Activated naive CD4-positive, alpha-beta T cell treated with anti-CD3 and anti-CD28 coated beads, Interleukin-2, amount 10 ng/mL, durations not matched to agents 7 days and 5 days (primary cell): Measurements from ENCODE around the gene TMEM86A.

ENCODE experiments used
- CTCF ChIA-PET: fragments of 350-600 bp; sonication (Branson Sonifier 250); formaldehyde crosslinking; loops from one replicate; lab custom pipeline; 2021; ENCODE audit warnings: antibody characterized with exemption; lab: Charles Lee
- DNase-seq: peaks from one replicate; pipeline ENCODE4 v3.0.0-alpha.2; 2020
- H3K27ac Mint-ChIP-seq: one replicate; pipeline ENCODE4 v1.8.0; 2021; ENCODE audit warnings: mild to moderate bottlenecking, moderate library complexity, mixed read lengths
- H3K27me3 Mint-ChIP-seq: one replicate; pipeline ENCODE4 v1.8.0; 2021; ENCODE audit warnings: mild to moderate bottlenecking, mixed read lengths
- H3K36me3 Mint-ChIP-seq: one replicate; pipeline ENCODE4 v1.8.0; 2021; ENCODE audit warnings: mixed read lengths
- H3K4me1 Mint-ChIP-seq: one replicate; pipeline ENCODE4 v1.8.0; 2021; ENCODE audit warnings: mixed read lengths
- H3K4me3 Mint-ChIP-seq: one replicate; pipeline ENCODE4 v1.8.0; 2021; ENCODE audit warnings: mild to moderate bottlenecking, moderate library complexity, mixed read lengths
- H3K9me3 Mint-ChIP-seq: one replicate; pipeline ENCODE4 v1.8.0; 2021; ENCODE audit warnings: mixed read lengths

The TMEM86A gene

DNA sequence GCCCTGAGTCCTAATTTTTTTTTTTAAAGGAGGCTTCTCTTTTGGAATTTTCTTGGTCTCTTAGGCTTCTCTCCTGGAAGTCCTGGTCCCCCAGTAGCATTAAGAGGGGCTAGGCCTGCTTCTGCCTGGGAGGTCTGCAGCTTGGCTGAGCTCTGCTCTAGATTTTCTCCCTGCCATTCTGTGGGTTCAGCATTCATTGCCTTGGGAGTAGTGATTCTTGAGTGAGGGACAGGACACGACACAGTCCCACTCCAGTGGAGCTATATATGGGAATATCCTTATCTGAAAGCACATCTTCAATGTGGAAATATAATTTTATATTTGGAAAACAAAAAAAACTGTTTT is 23.7 kb downstream of the TMEM86A start:
- no peak for DNase-seq
- no peaks in the 10 kb centered on the region for H3K36me3 Mint-ChIP-seq
- H3K9me3 Mint-ChIP-seq, result no peaks in the 10 kb centered on the region
- H3K4me1 Mint-ChIP-seq, result peaks cover 8% of the 10 kb centered on the region
- CTCF ChIA-PET, result interaction anchor here (0.6 to 5.4 kb wide), 40 partner anchors 9 to 1800 kb away, joined by 3 to 49 read pairs (median 4); partner anchors contain the start of gene TSG101
- peaks cover 62% of the 10 kb centered on the region for H3K27me3 Mint-ChIP-seq
- peak overlapping the region; percentile 67 for H3K4me3 Mint-ChIP-seq
- no peak overlapping the region for H3K27ac Mint-ChIP-seq

DNA sequence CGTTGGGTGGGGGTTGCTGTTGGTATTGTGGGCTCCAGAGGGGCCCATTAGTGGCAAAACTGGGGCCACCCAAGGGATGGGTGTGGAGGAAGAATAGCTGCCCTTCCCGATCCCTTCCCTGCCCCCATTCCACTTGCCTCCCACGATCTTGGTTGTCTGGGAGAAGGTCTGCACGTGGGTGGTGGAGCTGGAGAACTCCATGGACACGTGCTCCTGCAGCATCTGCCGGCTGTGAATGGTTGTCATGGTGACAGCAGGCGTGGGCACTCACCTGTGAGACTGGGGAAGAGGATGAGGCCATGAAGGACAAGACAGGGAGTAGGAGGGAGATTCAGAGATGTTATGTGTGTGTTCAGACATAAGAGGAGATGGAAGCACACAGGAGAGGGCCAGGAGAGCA is 25.4 kb downstream of the TMEM86A start:
- Mint-ChIP-seq H3K27ac (no peak overlapping the region), H3K27me3 (peaks cover 61% of the 10 kb centered on the region), H3K4me1 (peaks cover 11% of the 10 kb centered on the region), H3K36me3 (no peaks in the 10 kb centered on the region), H3K9me3 (no peaks in the 10 kb centered on the region), H3K4me3 (no peak overlapping the region)
- no peak for DNase-seq
- CTCF ChIA-PET, result interaction anchor here (0.9 to 5.4 kb wide), 7 partner anchors 10 to 183 kb away, joined by 3 to 31 read pairs (median 4); no protein-coding TSS in a partner anchor

DNA sequence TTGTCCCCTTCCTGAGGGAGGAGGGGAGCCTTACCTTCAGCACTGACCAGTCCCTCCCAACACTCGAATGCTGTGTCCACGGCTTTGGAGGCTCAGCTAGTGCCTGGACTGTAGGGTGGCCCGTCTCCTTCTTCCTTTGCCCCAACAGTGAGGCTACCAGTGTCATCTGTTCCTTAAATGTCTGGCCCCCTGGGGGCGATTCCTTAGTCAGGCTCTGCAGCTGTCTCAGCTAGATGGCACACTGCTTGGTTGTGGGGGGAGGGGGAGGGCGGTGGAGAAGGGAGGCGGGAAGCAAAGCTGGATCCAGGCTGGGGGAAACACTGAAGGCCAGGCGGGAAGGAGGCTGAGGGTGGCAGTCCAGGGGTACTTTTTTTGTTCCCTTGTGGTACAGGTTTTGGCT is 27.5 kb downstream of the TMEM86A start, which contains the start of gene IGSF22:
Gene IGSF22, minus strand, starts transcription at position 149 of the 400 bp plus-strand sequence. CDS start 1,952 bp downstream, outside the sequence.
- H3K27me3 Mint-ChIP-seq, result peaks cover 43% of the 10 kb centered on the region
- H3K9me3 Mint-ChIP-seq, result no peaks in the 10 kb centered on the region
- no peak within 1 kb of the TSS for H3K27ac Mint-ChIP-seq
- H3K36me3 Mint-ChIP-seq, result no peaks in the 10 kb centered on the region
- CTCF ChIA-PET, result interaction anchor here (0.7 to 5.4 kb wide), 3 partner anchors 10 to 57 kb away, joined by 3 to 31 read pairs (median 5); no protein-coding TSS in a partner anchor
- DNase-seq, result no peak
- peaks cover 11% of the 10 kb centered on the region for H3K4me1 Mint-ChIP-seq
- no peak within 1 kb of the TSS for H3K4me3 Mint-ChIP-seq

DNA sequence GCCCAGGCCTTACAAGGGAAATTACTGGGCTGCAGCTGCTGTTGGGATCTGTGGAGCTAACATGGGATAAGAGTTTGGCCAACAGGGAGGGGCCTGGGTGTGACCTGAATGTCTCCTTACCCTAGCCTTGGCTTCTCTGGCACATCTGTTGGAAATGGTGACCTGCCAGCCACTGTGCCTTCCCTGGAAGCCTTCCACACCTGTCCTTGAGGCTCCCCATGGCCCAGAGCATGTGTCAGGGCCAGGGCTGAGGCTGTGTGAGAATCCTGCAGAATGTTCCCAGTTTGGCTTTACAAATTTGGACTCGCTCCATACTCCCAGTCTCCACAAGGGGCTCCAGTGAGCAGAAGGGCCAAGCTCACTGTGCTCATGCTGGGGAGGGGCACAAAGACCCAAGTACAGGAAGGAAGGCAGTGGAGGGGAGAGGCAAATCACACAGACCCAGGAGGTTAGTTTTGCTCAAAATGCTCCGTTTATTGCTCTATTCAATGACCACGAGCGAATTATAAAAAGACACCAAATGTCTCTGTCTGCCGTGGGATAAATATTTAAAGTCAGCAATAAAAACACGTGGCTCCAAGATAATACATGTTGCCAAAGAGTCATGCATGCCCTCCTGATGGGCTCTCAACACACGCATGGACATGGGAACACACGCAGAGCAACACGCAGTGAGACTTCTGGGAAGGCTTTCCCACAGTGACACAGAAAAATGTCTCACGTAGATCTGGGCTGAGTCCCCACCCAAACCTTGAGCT is 29.1 kb downstream of the TMEM86A start:
- DNase-seq, result peak; percentile 64
- Mint-ChIP-seq H3K4me1 (peaks cover 3% of the 10 kb centered on the region), H3K4me3 (no peak overlapping the region), H3K36me3 (no peaks in the 10 kb centered on the region), H3K27ac (no peak overlapping the region), H3K9me3 (no peaks in the 10 kb centered on the region), H3K27me3 (peaks cover 29% of the 10 kb centered on the region)
- CTCF ChIA-PET, result interaction anchor here (0.6 to 2.9 kb wide), 14 partner anchors 10 to 484 kb away, joined by 3 to 13 read pairs (median 3); partner anchors contain the start of gene SPTY2D1

DNA sequence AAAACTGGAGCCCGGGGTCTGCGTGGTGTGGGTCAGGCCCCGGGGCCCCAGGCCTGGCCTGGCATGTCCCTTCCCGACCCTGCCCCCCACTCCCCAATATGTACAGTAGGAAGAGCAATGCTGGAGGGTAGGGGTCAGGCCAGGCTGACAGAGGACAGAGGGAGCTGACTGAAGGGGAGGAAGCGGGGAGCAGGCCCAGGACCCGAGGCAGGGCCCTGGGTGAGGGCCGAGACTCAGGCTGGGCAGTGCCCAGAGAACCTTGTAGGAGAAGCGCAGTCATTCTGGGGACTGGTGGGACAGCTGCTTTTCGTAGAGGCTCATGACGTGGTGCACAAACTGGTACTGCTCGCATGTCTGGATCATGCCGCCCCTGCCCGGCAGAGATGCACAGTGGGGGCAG is 30.1 kb downstream of the TMEM86A start:
- peaks cover 23% of the 10 kb centered on the region for H3K27me3 Mint-ChIP-seq
- DNase-seq, result no peak
- no peaks in the 10 kb centered on the region for H3K36me3 Mint-ChIP-seq
- H3K9me3 Mint-ChIP-seq, result no peaks in the 10 kb centered on the region
- no peak overlapping the region for H3K4me3 Mint-ChIP-seq
- no peak overlapping the region for H3K27ac Mint-ChIP-seq
- CTCF ChIA-PET, result interaction anchor here (0.6 to 2.9 kb wide), 10 partner anchors 11 to 485 kb away, joined by 3 to 13 read pairs (median 3); partner anchors contain the start of gene SPTY2D1
- H3K4me1 Mint-ChIP-seq, result peaks cover 3% of the 10 kb centered on the region

DNA sequence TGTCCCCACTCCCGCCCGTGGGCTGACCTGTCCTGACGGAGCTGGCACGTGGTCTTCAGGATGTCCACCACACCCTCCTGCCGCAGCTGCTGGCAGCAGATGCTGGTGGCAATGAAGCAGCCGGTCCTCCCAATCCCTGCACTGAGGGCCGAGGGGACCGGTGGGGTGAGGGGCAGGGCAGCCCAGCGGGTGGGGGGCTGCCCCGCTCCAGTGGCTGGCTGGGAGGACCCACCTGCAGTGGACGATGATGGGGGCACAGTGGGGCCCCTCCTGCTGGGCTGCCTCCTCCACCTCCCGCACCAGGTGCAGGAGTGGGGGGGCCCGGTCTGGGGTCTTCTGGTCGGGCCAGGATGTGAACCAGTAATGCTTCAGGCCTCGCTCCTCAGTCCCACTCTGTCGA is 30.8 kb downstream of the TMEM86A start:
- no peak overlapping the region for H3K4me3 Mint-ChIP-seq
- H3K27ac Mint-ChIP-seq, result no peak overlapping the region
- no peaks in the 10 kb centered on the region for H3K9me3 Mint-ChIP-seq
- H3K27me3 Mint-ChIP-seq, result peaks cover 18% of the 10 kb centered on the region
- DNase-seq, result no peak
- CTCF ChIA-PET, result interaction anchor here (1.4 to 2.9 kb wide), 3 partner anchors 10 to 189 kb away, joined by 3 to 13 read pairs (median 4); no protein-coding TSS in a partner anchor
- H3K36me3 Mint-ChIP-seq, result no peaks in the 10 kb centered on the region
- peaks cover 3% of the 10 kb centered on the region for H3K4me1 Mint-ChIP-seq

DNA sequence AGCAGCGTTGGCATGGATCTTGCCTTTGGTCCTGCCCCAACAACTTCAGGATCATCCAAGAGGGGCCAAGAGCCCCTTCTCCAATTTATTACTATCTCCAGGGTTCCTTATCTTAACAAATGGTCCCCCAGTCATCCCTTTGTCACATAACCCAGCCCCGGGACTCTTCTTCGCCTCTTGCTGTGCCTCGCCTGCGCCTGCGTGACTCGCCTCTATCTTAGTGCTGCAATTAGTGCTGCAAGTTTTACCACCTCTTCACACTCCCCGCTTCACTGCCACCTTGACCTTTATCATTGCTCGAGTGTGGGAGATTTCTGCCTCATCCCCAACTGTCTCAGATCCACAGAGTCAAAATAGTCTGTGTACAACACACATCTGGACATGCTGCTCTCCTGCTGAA is 31.4 kb downstream of the TMEM86A start:
- CTCF ChIA-PET, result interaction anchor here (1.2 to 3.3 kb wide), 6 partner anchors 9 to 189 kb away, joined by 3 to 49 read pairs (median 16); no protein-coding TSS in a partner anchor
- H3K27ac Mint-ChIP-seq, result no peak overlapping the region
- peaks cover 14% of the 10 kb centered on the region for H3K27me3 Mint-ChIP-seq
- H3K9me3 Mint-ChIP-seq, result no peaks in the 10 kb centered on the region
- H3K4me3 Mint-ChIP-seq, result no peak overlapping the region
- H3K4me1 Mint-ChIP-seq, result peaks cover 3% of the 10 kb centered on the region
- no peaks in the 10 kb centered on the region for H3K36me3 Mint-ChIP-seq
- DNase-seq, result no peak

DNA sequence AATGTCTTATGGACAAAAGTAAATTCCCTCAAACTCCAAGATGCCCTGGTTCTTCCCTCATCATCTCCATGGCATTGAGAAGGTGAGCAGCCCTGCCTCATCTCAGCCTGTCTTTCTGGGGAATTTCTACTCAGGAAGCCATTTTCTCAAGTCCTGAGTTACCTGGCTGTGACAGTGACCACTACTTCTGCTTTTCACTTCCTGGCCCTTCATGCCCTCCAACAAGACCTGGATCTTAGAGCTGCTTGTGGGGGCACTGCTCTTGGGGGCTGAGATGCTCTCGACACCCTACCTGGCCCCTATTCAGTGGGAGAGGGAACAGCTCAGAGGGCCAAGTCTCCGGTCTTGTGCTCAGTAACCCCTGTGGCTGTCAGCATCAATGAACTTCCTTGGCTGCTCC is 32.9 kb downstream of the TMEM86A start:
- no peaks in the 10 kb centered on the region for H3K36me3 Mint-ChIP-seq
- no peak for DNase-seq
- H3K9me3 Mint-ChIP-seq, result no peaks in the 10 kb centered on the region
- H3K27ac Mint-ChIP-seq, result no peak overlapping the region
- CTCF ChIA-PET, result interaction anchor here (0.6 to 3.3 kb wide), 23 partner anchors 10 to 629 kb away, joined by 3 to 49 read pairs (median 4); no protein-coding TSS in a partner anchor
- H3K27me3 Mint-ChIP-seq, result peaks cover 8% of the 10 kb centered on the region
- H3K4me1 Mint-ChIP-seq, result peaks cover 3% of the 10 kb centered on the region
- no peak overlapping the region for H3K4me3 Mint-ChIP-seq

DNA sequence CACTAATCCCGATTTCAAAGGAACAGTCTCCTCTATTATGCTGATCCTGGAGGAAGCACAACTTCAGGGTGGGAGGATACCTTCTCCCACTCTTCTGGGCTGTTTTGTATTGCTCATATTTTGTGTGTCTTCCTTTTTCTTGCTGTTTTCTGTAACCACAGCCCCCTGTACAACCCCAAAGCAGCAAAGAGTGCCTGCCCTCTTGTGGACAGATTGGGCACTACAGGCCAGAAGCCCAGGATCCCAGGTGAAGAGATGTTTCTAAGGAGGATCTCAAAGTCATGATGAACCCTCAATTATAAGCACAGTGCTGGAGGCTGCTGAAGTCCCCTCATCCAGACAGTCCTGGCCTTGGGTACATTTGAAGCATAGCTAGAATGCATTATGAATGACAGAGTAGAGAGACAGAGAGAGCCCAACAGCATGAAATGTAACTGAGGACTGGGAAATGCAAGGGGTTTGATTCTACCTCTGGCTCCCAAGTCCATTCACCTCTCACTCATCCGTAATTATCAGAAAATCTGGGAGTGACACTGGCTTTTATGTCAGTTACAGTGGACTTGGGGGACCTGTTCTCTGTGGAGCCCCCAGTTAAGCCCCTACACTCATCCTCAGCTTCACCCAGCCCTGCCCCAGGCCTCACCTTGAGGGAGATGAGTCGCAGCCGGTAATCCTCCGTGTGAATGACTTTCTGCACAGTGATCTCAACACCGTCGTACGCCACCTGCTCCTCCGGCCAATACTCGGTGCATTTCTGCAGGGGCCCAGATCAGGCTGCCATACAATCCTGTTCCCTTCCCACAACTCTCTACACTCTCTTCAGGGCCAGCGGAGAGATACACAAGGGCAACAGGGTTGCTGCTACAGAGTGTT is 33.6 kb downstream of the TMEM86A start:
- Mint-ChIP-seq H3K9me3 (no peaks in the 10 kb centered on the region), H3K4me3 (no peak overlapping the region), H3K4me1 (peaks cover 3% of the 10 kb centered on the region), H3K27me3 (peaks cover 10% of the 10 kb centered on the region), H3K27ac (no peak overlapping the region), H3K36me3 (no peaks in the 10 kb centered on the region)
- peak; percentile 77 for DNase-seq
- CTCF ChIA-PET, result interaction anchor here (0.7 to 3.3 kb wide), 17 partner anchors 11 to 617 kb away, joined by 3 to 49 read pairs (median 5); no protein-coding TSS in a partner anchor

DNA sequence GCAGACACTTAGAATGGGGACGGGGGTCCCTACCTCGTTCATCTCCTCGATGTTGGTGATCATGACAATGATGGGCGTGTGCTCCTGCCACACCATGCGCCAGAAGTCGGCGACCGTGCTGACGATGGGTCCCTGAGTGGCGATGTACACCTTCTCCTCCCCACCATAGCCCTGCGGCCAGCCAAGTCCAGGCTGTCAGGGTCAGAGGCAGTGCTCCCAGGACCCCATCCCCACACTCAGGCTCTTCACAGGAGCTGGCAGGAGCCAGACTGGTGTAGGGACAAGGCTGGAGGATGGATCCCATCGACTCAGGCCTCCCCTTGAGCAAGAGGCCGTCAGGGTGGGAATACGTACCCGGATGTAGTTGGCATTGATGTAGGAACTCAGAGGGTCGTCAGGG is 34.6 kb downstream of the TMEM86A start:
- H3K9me3 Mint-ChIP-seq, result no peaks in the 10 kb centered on the region
- no peak overlapping the region for H3K27ac Mint-ChIP-seq
- no peaks in the 10 kb centered on the region for H3K4me1 Mint-ChIP-seq
- no peak for DNase-seq
- H3K36me3 Mint-ChIP-seq, result no peaks in the 10 kb centered on the region
- H3K27me3 Mint-ChIP-seq, result peaks cover 6% of the 10 kb centered on the region
- CTCF ChIA-PET, result interaction anchor here (0.9 to 3.3 kb wide), 5 partner anchors 10 to 192 kb away, joined by 4 to 49 read pairs (median 22); no protein-coding TSS in a partner anchor
- no peak overlapping the region for H3K4me3 Mint-ChIP-seq

DNA sequence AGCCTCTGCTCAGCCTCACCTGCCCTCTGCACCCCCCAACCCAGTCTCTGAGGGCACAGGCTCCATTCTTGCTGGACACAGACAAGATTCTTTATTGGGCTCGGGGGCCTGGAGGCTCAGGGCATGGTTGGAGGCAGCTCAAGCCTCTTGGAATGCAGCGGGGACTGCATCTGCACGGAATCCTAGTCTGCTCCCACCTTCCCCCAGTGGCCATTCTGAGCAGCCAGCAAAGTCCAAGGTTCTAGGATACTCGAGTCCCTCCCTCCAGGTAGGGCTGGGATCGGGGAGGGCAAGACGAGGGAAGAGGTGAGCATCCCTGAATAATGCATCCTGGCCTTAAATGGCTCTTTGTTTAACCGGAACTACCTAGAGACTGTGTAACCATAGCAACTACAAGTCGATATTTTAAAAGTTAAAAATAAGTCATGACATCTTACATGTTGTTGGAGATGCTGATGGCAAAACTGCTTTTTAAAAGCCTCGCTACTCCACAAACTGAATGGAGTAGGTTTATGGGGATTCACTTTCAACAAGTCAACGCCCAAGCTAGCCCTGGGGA is 38.1 kb downstream of the TMEM86A start:
- Mint-ChIP-seq H3K27ac (no peak overlapping the region), H3K4me1 (no peaks in the 10 kb centered on the region), H3K9me3 (no peaks in the 10 kb centered on the region), H3K36me3 (no peaks in the 10 kb centered on the region), H3K27me3 (peaks cover 13% of the 10 kb centered on the region), H3K4me3 (no peak overlapping the region)
- CTCF ChIA-PET, result interaction anchor here (1.8 kb wide), 1 partner anchor 15 kb away, joined by 8 read pairs; no protein-coding TSS in a partner anchor
- no peak for DNase-seq

DNA sequence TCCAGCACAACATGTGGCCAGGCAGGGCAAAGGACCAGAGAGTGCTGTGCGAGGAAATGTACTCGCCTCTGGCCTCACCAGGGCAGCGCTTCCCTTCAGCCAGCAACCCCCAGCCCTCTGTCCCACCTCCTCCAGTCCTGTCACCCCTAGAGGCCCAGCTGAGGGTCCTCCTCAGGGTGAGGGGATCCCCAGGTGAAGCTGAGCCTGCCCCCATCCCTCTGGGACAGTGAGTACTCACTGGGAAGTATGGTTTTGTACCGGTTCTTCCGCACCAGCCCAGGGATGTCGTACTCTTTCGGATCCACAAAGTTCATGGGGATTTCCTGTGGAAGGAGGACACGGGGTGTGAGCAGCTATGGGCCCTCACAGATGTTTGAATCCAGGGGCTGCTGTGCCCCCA is 39.1 kb downstream of the TMEM86A start:
- Mint-ChIP-seq H3K4me1 (no peaks in the 10 kb centered on the region), H3K9me3 (no peaks in the 10 kb centered on the region), H3K27me3 (peaks cover 13% of the 10 kb centered on the region), H3K4me3 (no peak overlapping the region), H3K36me3 (no peaks in the 10 kb centered on the region), H3K27ac (no peak overlapping the region)
- DNase-seq, result no peak
- CTCF ChIA-PET, result interaction anchor here (1.8 kb wide), 1 partner anchor 16 kb away, joined by 8 read pairs; no protein-coding TSS in a partner anchor

DNA sequence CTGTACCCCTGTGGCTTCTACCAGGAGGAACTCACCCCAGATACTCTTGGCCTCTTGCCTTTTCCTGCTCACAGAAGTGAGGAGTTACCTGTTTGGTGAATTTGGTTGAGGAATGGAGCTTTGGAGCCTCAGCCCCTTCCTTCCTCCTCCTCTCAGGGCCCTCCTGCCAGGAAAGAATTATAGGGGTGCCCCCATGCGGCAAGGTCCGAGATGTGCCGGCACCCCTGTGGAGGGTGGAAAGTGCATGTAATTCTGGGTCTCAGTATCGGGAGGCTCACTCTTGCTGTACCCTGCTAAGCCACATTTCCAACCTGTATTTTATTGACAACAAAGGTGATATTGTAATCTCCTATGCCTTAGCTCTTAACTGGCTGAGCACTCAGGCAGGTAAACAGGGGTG is 41.1 kb downstream of the TMEM86A start:
- H3K4me1 Mint-ChIP-seq, result no peaks in the 10 kb centered on the region
- CTCF ChIA-PET, result interaction anchor here (0.6 to 2.5 kb wide), 11 partner anchors 9 to 625 kb away, joined by 3 to 8 read pairs (median 4); no protein-coding TSS in a partner anchor
- H3K27me3 Mint-ChIP-seq, result peaks cover 13% of the 10 kb centered on the region
- DNase-seq, result no peak
- H3K9me3 Mint-ChIP-seq, result no peaks in the 10 kb centered on the region
- no peak overlapping the region for H3K27ac Mint-ChIP-seq
- no peaks in the 10 kb centered on the region for H3K36me3 Mint-ChIP-seq
- no peak overlapping the region for H3K4me3 Mint-ChIP-seq
